ENCODE results near the gene SLC5A5. TPM values are rescaled to one million over a fixed set of nuclear protein-coding genes. Genes with fewer than 3 reads are reported as not detected.
"Not testable (repeated sequence)": the region's sequence is repeated elsewhere in the genome, so short reads cannot be mapped to it uniquely, and the experiment has no call there.

Gene SLC5A5
- total RNA-seq, 1 donor from 2014 or later, result not detected

- H3K4me3 ChIP-seq (ENCODE audit: low read length in 3 of 3); H3K27ac ChIP-seq (ENCODE audit: low read depth, low read length); H3K4me1 ChIP-seq (ENCODE audit: control insufficient read depth in 3 of 3, insufficient read depth in 3 of 3, low read length in 3 of 3); H3K9ac ChIP-seq (ENCODE audit: low read depth in 1 of 3, low read length in 3 of 3); H3K36me3 ChIP-seq (ENCODE audit: control insufficient read depth in 3 of 3, insufficient read depth in 3 of 3, low read length in 3 of 3); H3K9me3 ChIP-seq (ENCODE audit: control insufficient read depth in 3 of 3, low read length in 3 of 3); H3K27me3 ChIP-seq (ENCODE audit: control insufficient read depth in 3 of 3, insufficient read depth in 3 of 3, low read length in 3 of 3): not testable (repeated sequence)
Observed at GRCh38 chr19:17887221-17887620, 15.5 kb downstream of the SLC5A5 start.

GRCh38 chr19:17888260-17888659, 16.5 kb downstream of the SLC5A5 start:
- H3K4me1 ChIP-seq (ENCODE audit: control insufficient read depth in 3 of 3, insufficient read depth in 3 of 3, low read length in 3 of 3), result no peaks in the 10 kb centered on the region
- no peaks in the 10 kb centered on the region for H3K36me3 ChIP-seq (ENCODE audit: control insufficient read depth in 3 of 3, insufficient read depth in 3 of 3, low read length in 3 of 3)
- H3K27me3 ChIP-seq (ENCODE audit: control insufficient read depth in 3 of 3, insufficient read depth in 3 of 3, low read length in 3 of 3), result peaks cover 0 to 5% (median 4%) of the 10 kb centered on the region in 3 donors

GRCh38 chr19:17889609-17890214, 18.0 kb downstream of the SLC5A5 start:
- Histone ChIP-seq H3K36me3 (ENCODE audit: control insufficient read depth in 3 of 3, insufficient read depth in 3 of 3, low read length in 3 of 3) (no peaks in the 10 kb centered on the region), H3K9me3 (ENCODE audit: control insufficient read depth in 3 of 3, low read length in 3 of 3) (no peaks in the 10 kb centered on the region), H3K4me3 (ENCODE audit: low read length in 3 of 3) (no peak overlapping the region), H3K4me1 (ENCODE audit: control insufficient read depth in 3 of 3, insufficient read depth in 3 of 3, low read length in 3 of 3) (no peaks in the 10 kb centered on the region), H3K27me3 (ENCODE audit: control insufficient read depth in 3 of 3, insufficient read depth in 3 of 3, low read length in 3 of 3) (peaks cover 0 to 10% (median 5%) of the 10 kb centered on the region in 3 donors), H3K9ac (ENCODE audit: low read depth in 1 of 3, low read length in 3 of 3) (no peak overlapping the region), H3K27ac (ENCODE audit: low read depth, low read length) (no peak overlapping the region)

More at GRCh38 chr19:17888260-17888659, 16.5 kb downstream of the SLC5A5 start:
- H3K9me3 ChIP-seq (ENCODE audit: control insufficient read depth in 3 of 3, low read length in 3 of 3), result no peaks in the 10 kb centered on the region
- no peak overlapping the region for H3K4me3 ChIP-seq (ENCODE audit: low read length in 3 of 3)
- H3K27ac ChIP-seq (ENCODE audit: low read depth, low read length), result no peak overlapping the region
- no peak overlapping the region for H3K9ac ChIP-seq (ENCODE audit: low read depth in 1 of 3, low read length in 3 of 3)

- no peaks in the 10 kb centered on the region for H3K9me3 ChIP-seq (ENCODE audit: control insufficient read depth in 3 of 3, low read length in 3 of 3)
- no peak overlapping the region for H3K9ac ChIP-seq (ENCODE audit: low read depth in 1 of 3, low read length in 3 of 3)
- H3K27me3 ChIP-seq (ENCODE audit: control insufficient read depth in 3 of 3, insufficient read depth in 3 of 3, low read length in 3 of 3), result peaks cover 0 to 12% (median 6%) of the 10 kb centered on the region in 3 donors
- no peaks in the 10 kb centered on the region for H3K4me1 ChIP-seq (ENCODE audit: control insufficient read depth in 3 of 3, insufficient read depth in 3 of 3, low read length in 3 of 3)
- no peaks in the 10 kb centered on the region for H3K36me3 ChIP-seq (ENCODE audit: control insufficient read depth in 3 of 3, insufficient read depth in 3 of 3, low read length in 3 of 3)
- no peak overlapping the region for H3K4me3 ChIP-seq (ENCODE audit: low read length in 3 of 3)
- no peak overlapping the region for H3K27ac ChIP-seq (ENCODE audit: low read depth, low read length)
Observed at GRCh38 chr19:17893766-17894165, 22.0 kb downstream of the SLC5A5 start.

GRCh38 chr19:17902701-17903100, 31.0 kb downstream of the SLC5A5 start:
- Histone ChIP-seq H3K9me3 (ENCODE audit: control insufficient read depth in 3 of 3, low read length in 3 of 3) (no peaks in the 10 kb centered on the region), H3K9ac (ENCODE audit: low read depth in 1 of 3, low read length in 3 of 3) (no peak overlapping the region), H3K27me3 (ENCODE audit: control insufficient read depth in 3 of 3, insufficient read depth in 3 of 3, low read length in 3 of 3) (peaks cover 0 to 3% (median 0%) of the 10 kb centered on the region in 3 donors), H3K4me3 (ENCODE audit: low read length in 3 of 3) (no peak overlapping the region), H3K4me1 (ENCODE audit: control insufficient read depth in 3 of 3, insufficient read depth in 3 of 3, low read length in 3 of 3) (no peaks in the 10 kb centered on the region), H3K27ac (ENCODE audit: low read depth, low read length) (no peak overlapping the region), H3K36me3 (ENCODE audit: control insufficient read depth in 3 of 3, insufficient read depth in 3 of 3, low read length in 3 of 3) (no peaks in the 10 kb centered on the region)

- no peaks in the 10 kb centered on the region for H3K27me3 ChIP-seq (ENCODE audit: control insufficient read depth in 3 of 3, insufficient read depth in 3 of 3, low read length in 3 of 3)
- no peaks in the 10 kb centered on the region for H3K4me1 ChIP-seq (ENCODE audit: control insufficient read depth in 3 of 3, insufficient read depth in 3 of 3, low read length in 3 of 3)
- H3K36me3 ChIP-seq (ENCODE audit: control insufficient read depth in 3 of 3, insufficient read depth in 3 of 3, low read length in 3 of 3), result no peaks in the 10 kb centered on the region
- no peak overlapping the region for H3K4me3 ChIP-seq (ENCODE audit: low read length in 3 of 3)
- peaks cover 2 to 7% (median 3%) of the 10 kb centered on the region in 3 donors for H3K9me3 ChIP-seq (ENCODE audit: control insufficient read depth in 3 of 3, low read length in 3 of 3)
- H3K27ac ChIP-seq (ENCODE audit: low read depth, low read length), result no peak overlapping the region
- no peak overlapping the region for H3K9ac ChIP-seq (ENCODE audit: low read depth in 1 of 3, low read length in 3 of 3)
Observed at GRCh38 chr19:17908244-17908643, 36.5 kb downstream of the SLC5A5 start.

GRCh38 chr19:17909003-17909732, 37.4 kb downstream of the SLC5A5 start:
- Histone ChIP-seq H3K27me3 (ENCODE audit: control insufficient read depth in 3 of 3, insufficient read depth in 3 of 3, low read length in 3 of 3) (no peaks in the 10 kb centered on the region), H3K4me3 (ENCODE audit: low read length in 3 of 3) (no peak overlapping the region)

GRCh38 chr19:17910791-17911360, 39.1 kb downstream of the SLC5A5 start:
- Histone ChIP-seq H3K4me3 (ENCODE audit: low read length in 3 of 3) (no peak overlapping the region), H3K4me1 (ENCODE audit: control insufficient read depth in 3 of 3, insufficient read depth in 3 of 3, low read length in 3 of 3) (no peaks in the 10 kb centered on the region), H3K36me3 (ENCODE audit: control insufficient read depth in 3 of 3, insufficient read depth in 3 of 3, low read length in 3 of 3) (no peaks in the 10 kb centered on the region), H3K27me3 (ENCODE audit: control insufficient read depth in 3 of 3, insufficient read depth in 3 of 3, low read length in 3 of 3) (no peaks in the 10 kb centered on the region), H3K9ac (ENCODE audit: low read depth in 1 of 3, low read length in 3 of 3) (no peak overlapping the region), H3K9me3 (ENCODE audit: control insufficient read depth in 3 of 3, low read length in 3 of 3) (peaks cover 2 to 7% (median 3%) of the 10 kb centered on the region in 3 donors), H3K27ac (ENCODE audit: low read depth, low read length) (no peak overlapping the region)

More at GRCh38 chr19:17909003-17909732, 37.4 kb downstream of the SLC5A5 start:
- no peaks in the 10 kb centered on the region for H3K4me1 ChIP-seq (ENCODE audit: control insufficient read depth in 3 of 3, insufficient read depth in 3 of 3, low read length in 3 of 3)
- no peaks in the 10 kb centered on the region for H3K36me3 ChIP-seq (ENCODE audit: control insufficient read depth in 3 of 3, insufficient read depth in 3 of 3, low read length in 3 of 3)
- H3K9ac ChIP-seq (ENCODE audit: low read depth in 1 of 3, low read length in 3 of 3), result no peak overlapping the region
- no peak overlapping the region for H3K27ac ChIP-seq (ENCODE audit: low read depth, low read length)
- peaks cover 2 to 7% (median 3%) of the 10 kb centered on the region in 3 donors for H3K9me3 ChIP-seq (ENCODE audit: control insufficient read depth in 3 of 3, low read length in 3 of 3)

- Histone ChIP-seq H3K36me3 (ENCODE audit: control insufficient read depth in 3 of 3, insufficient read depth in 3 of 3, low read length in 3 of 3) (no peaks in the 10 kb centered on the region), H3K9me3 (ENCODE audit: control insufficient read depth in 3 of 3, low read length in 3 of 3) (no peaks in the 10 kb centered on the region), H3K4me1 (ENCODE audit: control insufficient read depth in 3 of 3, insufficient read depth in 3 of 3, low read length in 3 of 3) (no peaks in the 10 kb centered on the region), H3K4me3 (ENCODE audit: low read length in 3 of 3) (no peak overlapping the region), H3K9ac (ENCODE audit: low read depth in 1 of 3, low read length in 3 of 3) (no peak overlapping the region), H3K27ac (ENCODE audit: low read depth, low read length) (no peak overlapping the region), H3K27me3 (ENCODE audit: control insufficient read depth in 3 of 3, insufficient read depth in 3 of 3, low read length in 3 of 3) (peaks cover 0 to 4% (median 0%) of the 10 kb centered on the region in 3 donors)
Observed at GRCh38 chr19:17915940-17916593, 44.3 kb downstream of the SLC5A5 start.

- not testable (repeated sequence) for H3K4me1 ChIP-seq (ENCODE audit: control insufficient read depth in 3 of 3, insufficient read depth in 3 of 3, low read length in 3 of 3); H3K9ac ChIP-seq (ENCODE audit: low read depth in 1 of 3, low read length in 3 of 3); H3K36me3 ChIP-seq (ENCODE audit: control insufficient read depth in 3 of 3, insufficient read depth in 3 of 3, low read length in 3 of 3); H3K27ac ChIP-seq (ENCODE audit: low read depth, low read length); H3K4me3 ChIP-seq (ENCODE audit: low read length in 3 of 3); H3K9me3 ChIP-seq (ENCODE audit: control insufficient read depth in 3 of 3, low read length in 3 of 3); H3K27me3 ChIP-seq (ENCODE audit: control insufficient read depth in 3 of 3, insufficient read depth in 3 of 3, low read length in 3 of 3)
Observed at GRCh38 chr19:17918151-17918550, 46.4 kb downstream of the SLC5A5 start.
